Measurements from ENCODE around the gene ANKRD9.

DNA sequence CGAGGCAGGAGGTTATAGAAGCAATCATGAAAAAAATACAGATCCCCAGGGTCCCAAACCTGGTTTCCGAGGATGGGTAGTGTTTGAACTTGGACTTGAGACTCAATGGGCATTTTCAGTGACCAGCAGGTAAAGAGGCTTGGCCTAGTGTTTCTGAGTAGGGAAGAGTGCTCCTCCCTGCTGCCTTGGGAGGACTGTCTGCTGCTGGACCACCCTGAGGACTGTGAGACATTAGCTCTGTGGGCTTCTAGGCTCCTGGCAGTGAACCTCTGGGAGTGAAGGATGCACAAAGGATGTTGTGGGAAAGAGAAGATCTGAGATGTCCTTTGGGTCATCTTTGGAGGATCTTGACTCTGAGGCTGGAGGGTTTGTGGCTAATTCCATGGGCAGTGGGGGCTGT, 30.5 kb downstream of the ANKRD9 start:
- TF ChIP-seq POLR2A (IDR thresholded peaks at IDR 0.05) (no peak), EP300 (IDR thresholded peaks at IDR 0.05) (no peak)
- TF ChIP-seq, protein P1, sequence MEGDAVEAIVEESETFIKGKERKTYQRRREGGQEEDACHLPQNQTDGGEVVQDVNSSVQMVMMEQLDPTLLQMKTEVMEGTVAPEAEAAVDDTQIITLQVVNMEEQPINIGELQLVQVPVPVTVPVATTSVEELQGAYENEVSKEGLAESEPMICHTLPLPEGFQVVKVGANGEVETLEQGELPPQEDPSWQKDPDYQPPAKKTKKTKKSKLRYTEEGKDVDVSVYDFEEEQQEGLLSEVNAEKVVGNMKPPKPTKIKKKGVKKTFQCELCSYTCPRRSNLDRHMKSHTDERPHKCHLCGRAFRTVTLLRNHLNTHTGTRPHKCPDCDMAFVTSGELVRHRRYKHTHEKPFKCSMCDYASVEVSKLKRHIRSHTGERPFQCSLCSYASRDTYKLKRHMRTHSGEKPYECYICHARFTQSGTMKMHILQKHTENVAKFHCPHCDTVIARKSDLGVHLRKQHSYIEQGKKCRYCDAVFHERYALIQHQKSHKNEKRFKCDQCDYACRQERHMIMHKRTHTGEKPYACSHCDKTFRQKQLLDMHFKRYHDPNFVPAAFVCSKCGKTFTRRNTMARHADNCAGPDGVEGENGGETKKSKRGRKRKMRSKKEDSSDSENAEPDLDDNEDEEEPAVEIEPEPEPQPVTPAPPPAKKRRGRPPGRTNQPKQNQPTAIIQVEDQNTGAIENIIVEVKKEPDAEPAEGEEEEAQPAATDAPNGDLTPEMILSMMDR (IDR thresholded peaks at IDR 0.05), result no peak

Data from stomach (tissue), 4 donors.